GF-D8 (cell line): ENCODE measurements around the gene ALDH16A1.
A peak's percentile ranks its signal among the peaks of the same experiment; 100 is the strongest.
"Not testable (repeated sequence)": the region's sequence is repeated elsewhere in the genome, so short reads cannot be mapped to it uniquely, and the experiment has no call there.

Experiments used
- DNase-seq: peaks from one replicate; lab custom pipeline; 2025; lab: John Stamatoyannopoulos, UW

Gene ALDH16A1

DNA sequence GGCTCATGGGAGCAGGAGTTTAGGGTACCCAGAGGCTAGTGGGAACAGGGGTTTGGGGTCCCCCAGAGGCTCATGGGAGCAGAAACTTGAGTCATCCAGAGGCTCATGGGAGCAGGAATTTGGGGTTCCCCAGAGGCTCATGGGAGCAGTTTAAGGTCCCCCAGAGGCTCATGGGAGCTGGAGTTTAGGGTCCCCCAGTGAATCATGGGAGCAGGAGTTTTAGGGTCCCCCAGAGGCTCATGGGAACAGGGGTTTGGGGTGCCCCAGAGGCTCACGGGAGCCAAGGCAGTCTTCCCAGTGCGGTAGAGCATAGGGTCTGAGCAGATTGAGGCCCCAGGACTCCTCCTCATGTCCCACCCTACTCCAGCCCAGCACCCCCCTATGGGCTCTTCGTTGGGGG is 12.3 kb downstream of the ALDH16A1 start:
- DNase-seq: no peak

- no peak for DNase-seq
Measured at GRCh38 chr19:49468199-49468598, 15.2 kb downstream of the ALDH16A1 start.

DNA sequence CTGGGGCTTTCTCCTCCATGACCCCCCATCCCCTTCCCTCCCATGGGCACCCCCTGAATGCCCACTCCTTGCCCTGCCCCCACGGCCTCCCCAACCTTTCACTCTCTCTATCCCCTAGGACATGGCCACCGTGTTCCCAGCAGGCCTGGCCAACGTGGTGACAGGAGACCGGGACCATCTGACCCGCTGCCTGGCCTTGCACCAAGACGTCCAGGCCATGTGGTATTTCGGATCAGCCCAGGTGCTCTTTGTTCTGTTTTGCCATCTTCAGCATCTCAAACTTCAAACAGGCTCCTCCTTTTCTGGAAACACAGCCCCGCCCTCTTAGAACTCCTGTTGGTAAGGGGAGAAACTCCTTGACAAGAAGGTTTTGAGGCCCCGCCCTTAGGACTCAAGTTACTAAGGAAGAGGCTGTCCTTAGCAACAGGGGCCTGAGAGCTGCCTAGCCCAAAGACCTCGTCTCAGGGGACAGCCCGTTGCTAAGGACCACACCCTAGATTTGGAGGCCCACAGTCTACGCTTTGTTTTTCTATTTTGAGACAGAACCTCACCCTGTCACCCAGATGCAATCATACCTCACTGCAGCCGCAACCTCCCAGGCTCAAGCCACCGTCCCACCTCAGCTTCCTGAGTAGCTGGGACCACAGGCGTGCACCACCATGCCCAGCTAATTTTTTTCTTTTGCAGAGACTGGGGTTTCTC is 15.9 kb downstream of the ALDH16A1 start:
- DNase-seq: peak; percentile 70

DNA sequence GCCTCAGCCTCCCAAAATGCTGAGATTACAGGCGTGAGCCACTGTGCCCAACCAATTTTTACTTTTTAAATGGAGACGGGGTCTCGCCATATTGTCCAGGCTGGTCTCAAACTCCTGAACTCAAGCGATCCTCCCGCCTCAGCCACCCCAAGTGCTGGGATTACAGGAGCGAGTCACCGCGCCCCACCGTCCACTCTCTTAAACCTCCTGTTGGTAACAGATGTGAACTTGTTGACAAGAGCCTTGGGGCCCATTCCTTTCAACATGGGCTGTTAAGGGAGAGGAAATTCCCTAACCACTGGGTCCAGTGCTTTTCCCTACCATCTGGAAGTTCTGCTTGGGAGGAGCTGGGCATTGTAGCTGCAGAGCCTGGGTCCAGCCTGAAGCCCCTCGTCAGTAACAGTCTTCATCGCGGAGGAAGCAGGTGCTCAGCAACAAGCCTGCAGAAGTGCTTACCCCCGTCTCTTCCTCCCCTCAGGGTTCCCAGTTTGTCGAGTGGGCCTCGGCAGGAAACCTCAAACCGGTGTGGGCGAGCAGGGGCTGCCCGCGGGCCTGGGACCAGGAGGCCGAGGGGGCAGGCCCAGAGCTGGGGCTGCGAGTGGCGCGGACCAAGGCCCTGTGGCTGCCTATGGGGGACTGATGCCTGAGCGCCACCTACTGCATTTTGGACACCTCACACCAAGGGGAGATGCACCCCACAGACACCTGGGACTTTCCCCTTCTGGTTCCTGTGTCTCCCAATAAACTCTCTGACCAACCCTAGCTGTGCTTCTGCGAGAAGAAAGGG is 17.0 kb downstream of the ALDH16A1 start:
- peak; percentile 80 for DNase-seq

DNA sequence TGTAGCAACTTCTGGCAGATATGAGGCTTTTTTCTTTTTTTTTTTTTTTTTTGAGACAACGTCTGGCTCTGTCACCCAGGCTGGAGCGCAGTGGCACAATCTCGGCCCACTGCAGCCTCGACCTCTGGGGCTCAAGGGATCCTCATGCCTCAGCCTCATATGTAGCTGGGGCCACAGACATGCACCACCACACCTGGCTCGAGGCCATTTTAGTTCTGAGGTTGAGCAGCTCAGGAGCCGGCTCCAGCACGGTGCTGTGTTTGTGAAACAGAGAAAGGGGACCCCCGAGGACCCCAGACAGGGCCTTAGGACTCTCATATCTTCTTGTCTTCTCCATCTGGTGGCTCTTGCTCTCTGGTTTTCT is 17.6 kb downstream of the ALDH16A1 start:
- no peak for DNase-seq

DNA sequence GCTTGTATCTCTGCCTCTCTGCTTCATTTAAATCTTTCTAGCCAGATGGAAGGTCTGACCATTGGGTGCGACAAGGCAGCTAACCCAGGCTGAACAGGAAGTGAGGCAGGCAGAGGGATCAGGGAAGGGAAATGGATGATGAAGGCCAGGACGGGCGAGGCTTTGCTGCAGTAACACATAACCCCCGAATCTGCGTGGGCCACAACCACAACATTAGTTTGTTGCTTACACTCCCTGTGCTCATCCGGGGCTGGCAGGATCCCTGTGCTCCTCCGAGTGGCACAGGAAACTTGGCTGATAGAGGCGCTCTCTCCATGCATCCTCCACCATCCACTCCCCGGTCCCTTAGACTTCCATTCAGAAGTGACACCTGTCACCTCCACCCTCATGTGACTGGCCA is 19.9 kb downstream of the ALDH16A1 start:
- DNase-seq: no peak

DNA sequence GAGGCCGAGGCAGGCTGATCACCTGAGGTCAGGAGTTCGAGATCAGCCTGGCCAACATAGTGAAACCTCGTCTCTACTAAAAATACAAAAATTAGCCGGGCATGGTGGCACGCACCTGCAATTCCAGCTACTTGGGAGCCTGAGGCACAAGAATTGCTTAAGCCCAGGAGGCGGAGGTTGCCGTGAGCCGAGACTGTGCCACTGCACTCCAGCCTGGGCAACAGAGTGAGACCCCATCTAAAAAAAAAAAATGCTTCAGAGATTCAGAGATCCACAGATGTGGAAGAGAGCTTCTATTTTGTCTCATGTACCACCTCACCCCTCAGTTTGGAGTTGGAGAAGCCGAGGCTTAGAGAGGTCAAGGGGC is 20.5 kb downstream of the ALDH16A1 start:
- DNase-seq: not testable (repeated sequence)

- no peak for DNase-seq
Measured at GRCh38 chr19:49473868-49474541, 21.0 kb downstream of the ALDH16A1 start, which contains the start of gene FLT3LG. Gene FLT3LG, plus strand, starts transcription at chr19:49474215. Its CDS starts 425 bp downstream, at chr19:49474640.

DNA sequence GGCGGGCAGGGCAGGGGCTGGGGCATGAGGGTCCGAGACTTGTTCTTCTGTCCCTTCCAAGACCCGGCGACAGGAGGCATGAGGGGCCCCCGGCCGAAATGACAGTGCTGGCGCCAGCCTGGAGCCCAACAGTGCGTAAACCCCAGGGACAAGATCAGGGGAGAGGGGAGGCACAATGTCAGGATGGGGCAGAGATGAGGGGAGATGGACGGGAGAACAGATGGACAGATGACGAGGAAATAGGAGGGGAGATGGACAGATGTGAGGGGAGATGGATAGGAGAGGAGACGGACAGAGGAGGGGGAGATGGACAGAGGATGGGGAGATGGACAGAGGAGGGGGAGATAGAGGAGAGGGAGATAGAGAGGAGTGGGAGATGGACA is 21.5 kb downstream of the ALDH16A1 start:
- DNase-seq: no peak

- no peak for DNase-seq
Measured at GRCh38 chr19:49475191-49475917, 22.3 kb downstream of the ALDH16A1 start.

- DNase-seq: no peak
Measured at GRCh38 chr19:49475995-49476880, 23.2 kb downstream of the ALDH16A1 start.

DNA sequence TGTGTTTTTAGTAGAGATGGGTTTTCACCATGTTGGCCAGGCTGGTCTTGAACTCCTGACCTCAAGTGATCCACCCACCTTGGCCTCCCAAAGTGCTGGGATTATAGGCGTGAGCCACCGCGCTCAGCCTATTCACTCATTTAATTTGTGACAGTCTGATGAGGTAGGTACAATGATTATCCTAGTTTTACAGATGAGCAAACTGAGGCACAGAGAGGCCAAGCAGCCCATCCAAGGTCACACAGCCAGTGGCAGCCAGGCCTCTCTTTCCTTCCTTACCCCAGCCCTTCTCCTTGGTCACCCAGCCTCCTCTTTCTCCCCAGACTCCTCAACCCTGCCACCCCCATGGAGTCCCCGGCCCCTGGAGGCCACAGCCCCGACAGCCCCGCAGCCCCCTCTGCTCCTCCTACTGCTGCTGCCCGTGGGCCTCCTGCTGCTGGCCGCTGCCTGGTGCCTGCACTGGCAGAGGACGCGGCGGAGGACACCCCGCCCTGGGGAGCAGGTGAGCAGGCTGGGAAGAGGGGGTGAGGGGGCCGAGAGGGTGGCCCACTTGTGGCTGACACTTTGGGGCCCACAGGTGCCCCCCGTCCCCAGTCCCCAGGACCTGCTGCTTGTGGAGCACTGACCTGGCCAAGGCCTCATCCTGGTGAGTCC is 27.1 kb downstream of the ALDH16A1 start:
- DNase-seq: no peak

DNA sequence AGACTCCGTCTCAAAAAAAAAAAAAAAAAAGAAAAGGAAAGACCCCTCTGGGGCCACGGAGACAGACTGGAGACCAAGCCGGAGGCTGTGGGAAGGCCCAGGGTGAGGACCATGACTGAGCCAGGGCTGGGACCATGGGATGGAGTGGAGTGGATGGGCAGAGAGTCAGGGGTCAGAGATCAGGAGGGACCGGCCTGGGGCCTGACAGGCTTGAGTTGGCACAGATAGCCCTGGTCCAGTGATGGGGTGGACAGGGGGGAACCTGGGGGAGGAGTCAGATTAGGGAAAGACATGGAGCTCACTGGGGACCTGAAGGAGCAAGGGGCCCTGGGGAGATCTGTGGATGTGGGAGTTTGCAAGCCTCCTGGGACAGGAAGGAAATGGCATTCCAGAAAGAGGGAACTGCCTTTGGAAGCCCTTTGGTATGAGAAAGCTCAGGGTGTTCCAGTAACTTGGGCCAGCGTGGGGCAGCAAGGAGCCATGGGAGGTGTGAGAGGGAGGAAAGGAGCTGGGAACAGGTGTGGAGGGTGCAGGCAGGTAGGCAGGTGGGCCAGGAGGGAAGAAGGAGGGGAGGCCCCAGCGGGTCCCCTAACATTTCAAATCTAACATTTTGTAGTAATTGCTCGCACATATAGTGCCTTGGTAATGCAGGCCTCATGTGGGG is 28.1 kb downstream of the ALDH16A1 start:
- no peak for DNase-seq

- DNase-seq: no peak
Measured at GRCh38 chr19:49486232-49486631, 33.2 kb downstream of the ALDH16A1 start.

- DNase-seq: no peak
Measured at GRCh38 chr19:49486710-49487276, 33.8 kb downstream of the ALDH16A1 start.

DNA sequence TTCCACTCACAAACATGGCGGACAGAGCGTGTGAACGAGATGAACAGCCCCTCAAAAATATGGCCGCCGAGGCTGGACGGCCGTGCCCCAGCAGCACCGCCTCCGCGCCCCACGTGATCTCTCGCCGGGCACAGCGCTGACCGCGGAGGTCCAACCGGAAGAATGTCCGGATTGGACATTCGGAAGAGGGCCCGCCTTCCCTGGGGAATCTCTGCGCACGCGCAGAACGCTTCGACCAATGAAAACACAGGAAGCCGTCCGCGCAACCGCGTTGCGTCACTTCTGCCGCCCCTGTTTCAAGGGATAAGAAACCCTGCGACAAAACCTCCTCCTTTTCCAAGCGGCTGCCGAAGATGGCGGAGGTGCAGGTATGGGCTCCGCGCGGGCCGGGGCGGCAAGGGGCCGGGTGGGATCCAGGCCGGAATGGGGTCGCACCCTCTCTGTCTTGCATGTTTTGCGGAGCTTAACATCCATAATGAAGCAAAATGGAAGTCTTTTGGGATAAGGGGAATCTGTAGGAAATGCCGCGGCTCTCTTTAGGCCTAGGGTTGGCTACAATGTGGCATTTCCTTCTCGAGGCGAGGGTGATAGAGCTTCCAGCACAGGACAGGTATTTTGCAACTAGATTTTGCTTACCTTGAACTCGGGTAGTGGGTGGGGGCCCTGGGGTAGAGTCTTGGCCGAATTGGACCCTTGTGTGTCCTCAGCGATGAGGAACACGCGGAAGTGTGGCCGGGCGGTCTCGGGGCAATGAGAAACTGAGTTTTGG is 34.4 kb downstream of the ALDH16A1 start, which contains the start of gene RPL13A:
Gene RPL13A, plus strand, starts transcription at position 332 of the 769 bp plus-strand sequence. Its CDS starts 22 bp downstream, at position 354.
- DNase-seq: peak; percentile 95

GRCh38 chr19:49488046-49488862 is 35.2 kb downstream of the ALDH16A1 start:
- no peak for DNase-seq
